Measurements from ENCODE around the gene CBFB.

Gene CBFB

GRCh38 chr16:67052399-67052798 is 23.4 kb downstream of the CBFB start:
- peaks cover 6% of the 10 kb centered on the region for H3K9me3 Mint-ChIP-seq
- H3K4me1 Mint-ChIP-seq, result no peaks in the 10 kb centered on the region
- TF ChIP-seq CTCF (IDR thresholded peaks at IDR 0.05), result no peak
- peaks cover 54% of the 10 kb centered on the region for H3K36me3 Mint-ChIP-seq (ENCODE audit: low read depth)
- no peak for DNase-seq
- peaks cover 3% of the 10 kb centered on the region for H3K27me3 Mint-ChIP-seq (ENCODE audit: low read depth, poor library complexity)
- no peak overlapping the region for H3K4me3 Mint-ChIP-seq
- H3K27ac Mint-ChIP-seq, result peak overlapping the region; percentile 88

- Mint-ChIP-seq H3K36me3 (ENCODE audit: low read depth) (peaks cover 57% of the 10 kb centered on the region), H3K27ac (peak overlapping the region; percentile 70)
These were observed 24.9 kb downstream of the CBFB start for GRCh38 chr16:67053767-67054334.

GRCh38 chr16:67054901-67055300 is 26.0 kb downstream of the CBFB start:
- no peak for TF ChIP-seq CTCF (IDR thresholded peaks at IDR 0.05)
- H3K36me3 Mint-ChIP-seq (ENCODE audit: low read depth), result peaks cover 63% of the 10 kb centered on the region
- no peak for DNase-seq

More at GRCh38 chr16:67053767-67054334, 24.9 kb downstream of the CBFB start:
- Mint-ChIP-seq H3K4me3 (no peak overlapping the region), H3K4me1 (no peaks in the 10 kb centered on the region), H3K9me3 (peaks cover 6% of the 10 kb centered on the region), H3K27me3 (ENCODE audit: low read depth, poor library complexity) (peaks cover 3% of the 10 kb centered on the region)
- TF ChIP-seq CTCF (IDR thresholded peaks at IDR 0.05), result no peak
- DNase-seq, result no peak

GRCh38 chr16:67055712-67056487 is 27.0 kb downstream of the CBFB start:
- no peak for TF ChIP-seq CTCF (IDR thresholded peaks at IDR 0.05)
- Mint-ChIP-seq H3K4me1 (no peaks in the 10 kb centered on the region), H3K9me3 (peaks cover 13% of the 10 kb centered on the region), H3K27me3 (ENCODE audit: low read depth, poor library complexity) (peaks cover 3% of the 10 kb centered on the region), H3K36me3 (ENCODE audit: low read depth) (peaks cover 73% of the 10 kb centered on the region), H3K27ac (no peak overlapping the region), H3K4me3 (no peak overlapping the region)
- no peak for DNase-seq

More at GRCh38 chr16:67054901-67055300, 26.0 kb downstream of the CBFB start:
- Mint-ChIP-seq H3K9me3 (peaks cover 6% of the 10 kb centered on the region), H3K27me3 (ENCODE audit: low read depth, poor library complexity) (peaks cover 3% of the 10 kb centered on the region), H3K27ac (peak overlapping the region; percentile 37), H3K4me1 (no peaks in the 10 kb centered on the region), H3K4me3 (no peak overlapping the region)

GRCh38 chr16:67063008-67063407 is 34.1 kb downstream of the CBFB start:
- no peak overlapping the region for H3K4me3 Mint-ChIP-seq
- H3K36me3 Mint-ChIP-seq (ENCODE audit: low read depth), result peaks cover 51% of the 10 kb centered on the region
- H3K27ac Mint-ChIP-seq, result peak overlapping the region; percentile 0
- peaks cover 5% of the 10 kb centered on the region for H3K4me1 Mint-ChIP-seq
- no peaks in the 10 kb centered on the region for H3K27me3 Mint-ChIP-seq (ENCODE audit: low read depth, poor library complexity)
- peaks cover 7% of the 10 kb centered on the region for H3K9me3 Mint-ChIP-seq
- DNase-seq, result no peak
- no peak for TF ChIP-seq CTCF (IDR thresholded peaks at IDR 0.05)

Data from nephron progenitor cell (in vitro differentiated cells).